Spleen (tissue), 11 donors: ENCODE data around the gene CALHM2. TPM values are rescaled to one million over a fixed set of nuclear protein-coding genes. Genes with fewer than 3 reads are reported as not detected.
A peak's percentile ranks its signal among the peaks of the same experiment; 100 is the strongest.

Experiments
- DNase-seq: peaks from one replicate; pipeline ENCODE4 v3.0.0-alpha.2; 2020
- H3K27ac ChIP-seq, 8 donors: fragments of 200-600 bp; sonication (generic) in 7 of 8; 1 replicate in 4 of 8; 2 replicates in 4 of 8; pipeline versions ENCODE4 v1.5.0 to v1.8.0; 2016 to 2021; ENCODE audit warnings: inconsistent platforms in 4 of 8, mild to moderate bottlenecking in 4 of 8, moderate library complexity in 1 of 8
- H3K27me3 ChIP-seq, 7 donors: fragments of 200-600 bp; sonication (generic) in 6 of 7; replicated peaks in 1 of 7; 1 replicate in 4 of 7; 2 replicates in 3 of 7; pipeline versions ENCODE4 v1.5.0 to v1.8.0; 2016 to 2021; ENCODE audit warnings: inconsistent platforms in 3 of 7, mild to moderate bottlenecking in 1 of 7
- H3K36me3 ChIP-seq, 6 donors: fragments of 200-600 bp; sonication (generic) in 5 of 6; 1 replicate in 4 of 6; 2 replicates in 2 of 6; pipeline versions ENCODE4 v1.5.0 to v1.8.0; 2016 to 2021; ENCODE audit warnings: inconsistent platforms in 2 of 6
- H3K4me1 ChIP-seq, 6 donors: fragments of 200-600 bp; sonication (generic) in 5 of 6; 1 replicate in 3 of 6; 2 replicates in 3 of 6; pipeline versions ENCODE4 v1.5.0 to v1.8.0; 2016 to 2021; ENCODE audit warnings: inconsistent platforms in 3 of 6
- H3K4me3 ChIP-seq, 8 donors: fragments of 200-600 bp; sonication (generic) in 7 of 8; 1 replicate in 4 of 8; 2 replicates in 4 of 8; pipeline versions ENCODE4 v1.5.0 to v1.8.0; 2016 to 2021; ENCODE audit warnings: inconsistent platforms in 4 of 8, mild to moderate bottlenecking in 4 of 8, moderate library complexity in 2 of 8
- H3K9me3 ChIP-seq, 8 donors: fragments of 200-600 bp; sonication (generic) in 7 of 8; 1 replicate in 4 of 8; 2 replicates in 4 of 8; pipeline versions ENCODE4 v1.5.0 to v1.8.0; 2016 to 2021; ENCODE audit warnings: inconsistent platforms in 4 of 8
- CTCF ChIP-seq, 11 experiments: fragments of 200-600 bp in 7 of 11; fragments of 450-650 bp in 4 of 11; sonication (generic) in 4 of 11; IDR thresholded peaks in 8 of 11; conservative IDR thresholded peaks in 3 of 11; 1 replicate in 7 of 11; 2 replicates in 4 of 11; pipeline versions ENCODE4 v1.4.0 to v1.8.0; 2016 to 2021; ENCODE audit warnings: antibody characterized with exemption in 11 of 11, inconsistent platforms in 4 of 11, mild to moderate bottlenecking in 1 of 11
- POLR2A ChIP-seq, 3 donors: fragments of 450-650 bp; IDR thresholded peaks; one replicate each; pipeline ENCODE4 v1.5.1; 2017; ENCODE audit warnings: antibody characterized with exemption in 3 of 3, mild to moderate bottlenecking in 1 of 3
- POLR2AphosphoS5 ChIP-seq, 3 donors: sonication (generic); formaldehyde crosslinking; IDR thresholded peaks; one replicate each; pipeline ENCODE4 v1.5.1; 2017; ENCODE audit warnings: antibody characterized with exemption in 3 of 3
- WGBS, 5 donors: extraction: QIAGEN DNeasy Blood & Tissue Kit in 3 of 5; methylation state at CpG; one replicate each; pipeline versions ENCODE4 v1.1.5 to v1.1.7; 2013 to 2018; 5-methylcytosine and 5-hydroxymethylcytosine counted together
- intact Hi-C: fragments of 100-400 bp; cut with DNase I; formaldehyde crosslinking; loops from one replicate; pipeline ENCODE4 v1.15.0; 2023; ENCODE audit warnings: low total_unique reads
- polyA plus RNA-seq, 3 donors: library from polyadenylated mRNA; stranded (reverse); fragments of 200-250 nt; gene quantifications; one replicate each; pipeline ENCODE4 v1.2.1, GENCODE V29; 2013
- total RNA-seq, 7 donors: library from RNA; depleted of rRNA in 3 of 7; stranded (reverse); fragments of >200 nt in 3 of 7; fragmentation: NEBNext Ultra II Directional in 4 of 7; extraction: Animal tissue kit (Norgen Biotek cat#: 25700) in 4 of 7; gene quantifications; one replicate each; pipeline versions ENCODE4 v1.1.0 to v1.2.1, GENCODE V29; 2016 to 2021
- donor health status: healthy with polysubstance abuse.
- donor health status: DM: no; HTN: no; CAD: no; lungs with moderate emphysema.
- donor health status: DM: no; HTN: no; CAD: no.
- donor health status: Bipolar disorder and iron deficiency.
- donor health status: healthy.
- donor health status: DM: no; HTN: no; CAD: no.
- donor health status: DM: yes; HTN: yes; CAD: no.

CALHM2 gene
- total and polyA plus RNA-seq, 10 donors = 12.6 to 91.6 (median 52.4) TPM

GRCh38 chr10:103456074-103456660 lies 4.0 kb upstream of the CALHM2 start:
- 81 to 93% (median 90%) methylated on average over 8 to 9 of the region's 9 CpGs for WGBS, 5 donors

GRCh38 chr10:103455235-103455634 lies 3.1 kb upstream of the CALHM2 start:
- H3K9me3 ChIP-seq = no peaks in the 10 kb centered on the region
- H3K4me3 ChIP-seq = no peak overlapping the region
- TF ChIP-seq CTCF (IDR thresholded peaks at IDR 0.05 in 8 of 11, conservative IDR thresholded peaks at IDR 0.05 in 3 of 11) (no peak), POLR2AphosphoS5 (IDR thresholded peaks at IDR 0.05) (no peak), POLR2A (IDR thresholded peaks at IDR 0.05) (no peak)
- peaks cover 0 to 4% (median 0%) of the 10 kb centered on the region in 6 donors for H3K36me3 ChIP-seq
- H3K27ac ChIP-seq = no peak overlapping the region
- intact Hi-C loops = no loop called here
- no peak for DNase-seq
- WGBS, 5 donors = 88 to 95% (median 89%) methylated on average over 23 to 25 of the region's 25 CpGs
- peaks cover 6 to 55% (median 34%) of the 10 kb centered on the region in 6 donors for H3K4me1 ChIP-seq
- H3K27me3 ChIP-seq = peaks cover 0 to 7% (median 0%) of the 10 kb centered on the region in 7 donors

More at GRCh38 chr10:103456074-103456660, 4.0 kb upstream of the CALHM2 start:
- DNase-seq = no peak
- Histone ChIP-seq H3K4me3 (no peak overlapping the region), H3K9me3 (no peaks in the 10 kb centered on the region), H3K27me3 (peaks cover 0 to 7% (median 0%) of the 10 kb centered on the region in 7 donors), H3K36me3 (no peaks in the 10 kb centered on the region), H3K4me1 (peaks cover 0 to 45% (median 25%) of the 10 kb centered on the region in 6 donors), H3K27ac (no peak overlapping the region)
- intact Hi-C loops = no loop called here
- TF ChIP-seq POLR2AphosphoS5 (IDR thresholded peaks at IDR 0.05) (no peak), POLR2A (IDR thresholded peaks at IDR 0.05) (no peak), CTCF (IDR thresholded peaks at IDR 0.05 in 8 of 11, conservative IDR thresholded peaks at IDR 0.05 in 3 of 11) (no peak)

- Histone ChIP-seq H3K9me3 (no peaks in the 10 kb centered on the region), H3K4me3 (no peak overlapping the region), H3K4me1 (peaks cover 18 to 60% (median 46%) of the 10 kb centered on the region in 6 donors), H3K27me3 (peaks cover 0 to 7% (median 0%) of the 10 kb centered on the region in 7 donors), H3K27ac (no peak overlapping the region), H3K36me3 (peaks cover 0 to 16% (median 8%) of the 10 kb centered on the region in 6 donors)
- TF ChIP-seq POLR2AphosphoS5 (IDR thresholded peaks at IDR 0.05) (no peak), CTCF (IDR thresholded peaks at IDR 0.05 in 8 of 11, conservative IDR thresholded peaks at IDR 0.05 in 3 of 11) (no peak), POLR2A (IDR thresholded peaks at IDR 0.05) (no peak)
- WGBS, 5 donors = 70 to 85% (median 75%) methylated on average over 4 of the region's 4 CpGs
- intact Hi-C loops = loop anchor here (5.0 kb wide), 1 partner anchor 37 kb away; no protein-coding TSS in a partner anchor
- DNase-seq = no peak
Observed at GRCh38 chr10:103454026-103454425, 1.9 kb upstream of the CALHM2 start.

- TF ChIP-seq POLR2A (IDR thresholded peaks at IDR 0.05) (no peak), CTCF (IDR thresholded peaks at IDR 0.05 in 8 of 11, conservative IDR thresholded peaks at IDR 0.05 in 3 of 11) (no peak), POLR2AphosphoS5 (IDR thresholded peaks at IDR 0.05) (no peak)
- intact Hi-C loops = loop anchor here (5.0 kb wide), 1 partner anchor 35 kb away; no protein-coding TSS in a partner anchor
Observed at GRCh38 chr10:103452506-103453230, 498 bp upstream of the CALHM2 start.

More at GRCh38 chr10:103452506-103453230, 498 bp upstream of the CALHM2 start:
- peak overlapping the region; percentile 66 to 89 (median 82) for H3K4me3 ChIP-seq
- 32 to 53% (median 37%) methylated on average over 19 to 27 of the region's 27 CpGs for WGBS, 5 donors
- H3K27me3 ChIP-seq = peaks cover 0 to 7% (median 0%) of the 10 kb centered on the region in 7 donors
- no peaks in the 10 kb centered on the region for H3K9me3 ChIP-seq
- no peak for DNase-seq
- peak overlapping the region; percentile 83 to 92 (median 90) for H3K27ac ChIP-seq
- H3K4me1 ChIP-seq = peaks cover 31 to 68% (median 55%) of the 10 kb centered on the region in 6 donors
- peaks cover 0 to 30% (median 14%) of the 10 kb centered on the region in 6 donors for H3K36me3 ChIP-seq
